Measurements from ENCODE around the gene TPK1. TPM values are rescaled to one million over a fixed set of nuclear protein-coding genes. Genes with fewer than 3 reads are reported as not detected.
A peak's percentile ranks its signal among the peaks of the same experiment; 100 is the strongest.
"Not testable (repeated sequence)": the region's sequence is repeated elsewhere in the genome, so short reads cannot be mapped to it uniquely, and the experiment has no call there.

Gene TPK1
- total RNA-seq, 2 experiments from 2014 or later, result 15.5 to 15.8 TPM

DNA sequence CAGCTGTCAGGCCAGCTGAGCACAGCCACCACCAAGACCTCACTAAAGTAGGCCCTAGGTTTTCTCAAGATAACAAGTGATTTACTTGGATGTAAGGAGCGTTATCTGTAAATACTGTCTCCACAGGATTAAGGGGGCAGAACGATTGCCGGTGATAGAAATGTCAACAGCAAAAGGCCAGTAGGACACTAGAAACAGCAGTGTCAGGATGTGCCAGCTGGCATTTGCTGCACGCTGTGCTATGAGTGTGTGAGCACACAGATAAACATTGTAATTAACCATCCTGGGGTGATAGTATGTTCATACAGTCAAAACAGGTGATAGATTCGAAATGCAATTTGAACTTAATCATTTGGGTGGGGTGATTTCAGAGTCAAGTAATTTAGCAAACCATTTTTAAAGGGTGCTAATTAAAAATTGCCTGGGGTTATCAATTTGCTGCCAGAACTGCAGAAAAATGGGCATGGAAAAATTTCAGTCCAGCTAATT is 396.1 kb downstream of the TPK1 start:
- H3K9me3 Mint-ChIP-seq, result no peaks in the 10 kb centered on the region
- no peak overlapping the region for H3K27ac Mint-ChIP-seq
- no peaks in the 10 kb centered on the region for H3K27me3 Mint-ChIP-seq
- intact Hi-C loops (cut with micrococcal nuclease), result no loop called here
- H3K4me3 Mint-ChIP-seq, result no peak overlapping the region
- no peaks in the 10 kb centered on the region for H3K36me3 Mint-ChIP-seq (ENCODE audit: low read depth)
- no peaks in the 10 kb centered on the region for H3K4me1 Mint-ChIP-seq (ENCODE audit: low read depth)
- no peak for DNase-seq
- no peak for ATAC-seq
- ChIA-PET POLR2A (no interaction called here), CTCF (interaction anchor here (1.4 kb wide), 1 partner anchor 48 kb away, joined by 4 read pairs; no protein-coding TSS in a partner anchor)
- TF ChIP-seq, protein P1, sequence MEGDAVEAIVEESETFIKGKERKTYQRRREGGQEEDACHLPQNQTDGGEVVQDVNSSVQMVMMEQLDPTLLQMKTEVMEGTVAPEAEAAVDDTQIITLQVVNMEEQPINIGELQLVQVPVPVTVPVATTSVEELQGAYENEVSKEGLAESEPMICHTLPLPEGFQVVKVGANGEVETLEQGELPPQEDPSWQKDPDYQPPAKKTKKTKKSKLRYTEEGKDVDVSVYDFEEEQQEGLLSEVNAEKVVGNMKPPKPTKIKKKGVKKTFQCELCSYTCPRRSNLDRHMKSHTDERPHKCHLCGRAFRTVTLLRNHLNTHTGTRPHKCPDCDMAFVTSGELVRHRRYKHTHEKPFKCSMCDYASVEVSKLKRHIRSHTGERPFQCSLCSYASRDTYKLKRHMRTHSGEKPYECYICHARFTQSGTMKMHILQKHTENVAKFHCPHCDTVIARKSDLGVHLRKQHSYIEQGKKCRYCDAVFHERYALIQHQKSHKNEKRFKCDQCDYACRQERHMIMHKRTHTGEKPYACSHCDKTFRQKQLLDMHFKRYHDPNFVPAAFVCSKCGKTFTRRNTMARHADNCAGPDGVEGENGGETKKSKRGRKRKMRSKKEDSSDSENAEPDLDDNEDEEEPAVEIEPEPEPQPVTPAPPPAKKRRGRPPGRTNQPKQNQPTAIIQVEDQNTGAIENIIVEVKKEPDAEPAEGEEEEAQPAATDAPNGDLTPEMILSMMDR (IDR thresholded peaks at IDR 0.05), result no peak

DNA sequence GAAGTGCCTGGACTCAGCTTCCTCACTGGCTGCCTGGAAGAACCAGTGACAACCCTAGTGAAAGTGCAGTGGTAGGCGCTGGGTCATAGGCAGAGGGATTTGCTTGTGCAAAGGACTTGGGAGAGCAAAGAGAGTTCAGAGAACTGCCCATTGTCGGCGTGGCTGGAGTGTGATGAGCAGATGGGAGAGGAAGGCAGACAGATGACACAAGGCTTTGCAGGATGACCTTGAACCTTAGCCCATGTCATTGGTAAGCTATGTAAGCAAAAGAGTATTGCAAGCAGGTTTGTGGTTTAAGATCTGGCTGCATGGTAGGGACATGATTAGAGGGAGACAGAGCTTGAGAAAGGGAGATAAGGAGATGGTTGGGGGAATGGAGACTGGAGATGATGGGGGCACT is 397.1 kb downstream of the TPK1 start:
- H3K27ac Mint-ChIP-seq, result no peak overlapping the region
- ATAC-seq (no peak), DNase-seq (no peak)
- H3K27me3 Mint-ChIP-seq, result no peaks in the 10 kb centered on the region
- TF ChIP-seq, protein P1 (IDR thresholded peaks at IDR 0.05), result no peak
- no peaks in the 10 kb centered on the region for H3K36me3 Mint-ChIP-seq (ENCODE audit: low read depth)
- no peaks in the 10 kb centered on the region for H3K4me1 Mint-ChIP-seq (ENCODE audit: low read depth)
- H3K4me3 Mint-ChIP-seq, result no peak overlapping the region
- intact Hi-C loops (cut with micrococcal nuclease), result no loop called here
- no peaks in the 10 kb centered on the region for H3K9me3 Mint-ChIP-seq
- POLR2A ChIA-PET, result no interaction called here
- CTCF ChIA-PET, result interaction anchor here (1.4 kb wide), 1 partner anchor 47 kb away, joined by 4 read pairs; no protein-coding TSS in a partner anchor

GRCh38 chr7:144437370-144438191 is 398.3 kb downstream of the TPK1 start:
- TF ChIP-seq, protein P1 (IDR thresholded peaks at IDR 0.05), result peak; percentile 42
- Mint-ChIP-seq H3K36me3 (ENCODE audit: low read depth) (no peaks in the 10 kb centered on the region), H3K27me3 (peaks cover under 1% of the 10 kb centered on the region), H3K4me1 (ENCODE audit: low read depth) (no peaks in the 10 kb centered on the region), H3K9me3 (no peaks in the 10 kb centered on the region), H3K4me3 (no peak overlapping the region), H3K27ac (no peak overlapping the region)
- intact Hi-C loops (cut with micrococcal nuclease), result no loop called here
- ATAC-seq (peak; percentile 60), DNase-seq (peak; percentile 83)
- ChIA-PET POLR2A (no interaction called here), CTCF (interaction anchor here (0.7 to 2.0 kb wide), 12 partner anchors 10 to 310 kb away, joined by 3 to 9 read pairs (median 4); no protein-coding TSS in a partner anchor)

- TF ChIP-seq, protein P1 (IDR thresholded peaks at IDR 0.05), result no peak
- Mint-ChIP-seq H3K27ac (no peak overlapping the region), H3K4me1 (ENCODE audit: low read depth) (no peaks in the 10 kb centered on the region), H3K9me3 (no peaks in the 10 kb centered on the region), H3K27me3 (peaks cover 2% of the 10 kb centered on the region), H3K36me3 (ENCODE audit: low read depth) (no peaks in the 10 kb centered on the region), H3K4me3 (no peak overlapping the region)
- POLR2A ChIA-PET, result no interaction called here
- ATAC-seq (no peak), DNase-seq (no peak)
- CTCF ChIA-PET, result interaction anchor here (0.8 to 2.0 kb wide), 4 partner anchors 12 to 259 kb away, joined by 4 to 9 read pairs (median 4); no protein-coding TSS in a partner anchor
- intact Hi-C loops (cut with micrococcal nuclease), result no loop called here
Measured at GRCh38 chr7:144436500-144436899, 399.4 kb downstream of the TPK1 start.

- CTCF ChIA-PET, result no interaction called here
- peaks cover 18% of the 10 kb centered on the region for H3K9me3 Mint-ChIP-seq
- DNase-seq (no peak), ATAC-seq (no peak)
- TF ChIP-seq, protein P1 (IDR thresholded peaks at IDR 0.05), result no peak
- H3K27ac Mint-ChIP-seq, result no peak overlapping the region
- intact Hi-C loops (cut with micrococcal nuclease), result no loop called here
- no peak overlapping the region for H3K4me3 Mint-ChIP-seq
- H3K27me3 Mint-ChIP-seq, result peaks cover 2% of the 10 kb centered on the region
- H3K4me1 Mint-ChIP-seq (ENCODE audit: low read depth), result no peaks in the 10 kb centered on the region
- H3K36me3 Mint-ChIP-seq (ENCODE audit: low read depth), result peaks cover 3% of the 10 kb centered on the region
- POLR2A ChIA-PET, result no interaction called here
Measured at GRCh38 chr7:144428431-144428830, 407.4 kb downstream of the TPK1 start.

DNA sequence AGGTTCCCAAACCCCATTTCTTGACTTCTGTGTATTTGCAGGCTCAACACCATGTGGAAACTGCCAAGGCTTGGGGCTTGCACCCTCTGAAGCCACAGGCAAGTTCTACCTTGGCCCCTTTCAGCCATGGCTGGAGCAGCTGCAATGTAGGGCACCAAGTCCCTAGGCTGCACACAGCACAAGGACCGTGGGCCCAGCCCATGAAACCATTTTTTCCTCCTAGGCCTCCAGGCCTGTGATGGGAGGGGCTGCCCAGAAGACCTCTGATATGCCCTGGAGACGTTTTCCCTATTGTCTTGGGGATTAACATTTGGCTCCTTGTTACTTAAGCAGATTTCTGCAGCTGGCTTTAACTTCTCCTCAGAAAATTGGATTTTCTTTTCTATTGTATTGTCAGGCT is 408.3 kb downstream of the TPK1 start:
- H3K36me3 Mint-ChIP-seq (ENCODE audit: low read depth); intact Hi-C loops (cut with micrococcal nuclease); H3K27me3 Mint-ChIP-seq; DNase-seq; CTCF ChIA-PET; H3K27ac Mint-ChIP-seq; H3K4me1 Mint-ChIP-seq (ENCODE audit: low read depth); H3K4me3 Mint-ChIP-seq; POLR2A ChIA-PET; ATAC-seq: not testable (repeated sequence)
- peaks cover 18% of the 10 kb centered on the region for H3K9me3 Mint-ChIP-seq

DNA sequence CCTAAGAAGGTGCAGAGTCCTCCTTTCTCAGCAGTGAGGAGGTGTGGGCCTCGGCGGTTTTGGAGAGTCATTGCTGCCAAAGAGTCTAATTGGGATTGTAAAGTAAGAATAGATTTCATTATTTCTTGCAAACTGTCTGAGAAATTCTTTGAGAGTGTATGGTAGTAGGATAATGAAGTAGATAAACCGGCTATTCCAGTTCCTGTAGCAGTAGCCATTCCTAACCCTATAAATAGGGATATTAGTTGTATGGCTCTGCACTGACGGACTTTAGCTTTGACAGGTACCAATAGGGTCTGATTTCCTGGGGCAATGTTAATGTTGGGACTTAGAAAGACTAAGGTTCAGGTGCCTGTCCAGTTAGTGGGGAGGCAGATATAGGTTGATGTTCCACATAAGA is 416.9 kb downstream of the TPK1 start:
- DNase-seq; H3K36me3 Mint-ChIP-seq (ENCODE audit: low read depth); H3K27me3 Mint-ChIP-seq; intact Hi-C loops (cut with micrococcal nuclease); H3K9me3 Mint-ChIP-seq; H3K4me1 Mint-ChIP-seq (ENCODE audit: low read depth); H3K4me3 Mint-ChIP-seq; POLR2A ChIA-PET; ATAC-seq; H3K27ac Mint-ChIP-seq; CTCF ChIA-PET: not testable (repeated sequence)
